ENCODE data around the gene LPXN.
A peak's percentile ranks its signal among the peaks of the same experiment; 100 is the strongest.

Gene LPXN

DNA sequence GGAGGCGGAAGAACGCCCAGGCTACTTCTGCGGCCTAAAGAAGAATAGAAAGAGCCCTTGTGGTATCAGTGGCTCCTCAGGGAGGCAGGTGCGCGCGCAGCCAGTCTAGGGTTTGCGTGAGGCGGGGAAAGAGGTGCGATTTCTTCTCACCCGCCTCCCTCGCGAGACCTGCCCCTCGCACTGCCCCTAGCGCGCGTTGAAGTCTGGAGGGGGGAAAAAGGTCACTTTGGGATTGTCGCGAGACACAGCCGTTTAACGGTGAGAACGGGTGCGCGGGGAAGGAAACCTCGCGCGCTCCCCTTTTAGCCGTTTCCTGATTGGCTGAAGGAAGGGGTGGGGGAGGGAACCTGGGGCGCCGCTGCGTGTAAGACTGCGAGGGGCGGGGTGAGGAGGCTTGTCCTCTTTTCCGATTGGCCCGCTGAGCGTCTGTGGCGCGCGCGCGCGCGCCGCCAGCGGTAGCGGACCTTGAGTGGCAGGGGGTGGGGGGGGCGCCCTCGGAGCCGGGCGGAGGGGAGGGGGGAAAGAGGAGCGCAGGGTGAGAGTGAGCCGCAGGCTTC is 3.1 kb upstream of the LPXN start, which contains the start of gene ZFP91:
Gene ZFP91 (plus strand): TSS at position 429 of the 557 bp plus-strand sequence. CDS start 219 bp downstream, outside the sequence.
- peak; percentile 95 to 96 for DNase-seq

GRCh38 chr11:58578136-58578634 is 2.5 kb upstream of the LPXN start:
- peak; percentile 89 to 92 for DNase-seq

DNA sequence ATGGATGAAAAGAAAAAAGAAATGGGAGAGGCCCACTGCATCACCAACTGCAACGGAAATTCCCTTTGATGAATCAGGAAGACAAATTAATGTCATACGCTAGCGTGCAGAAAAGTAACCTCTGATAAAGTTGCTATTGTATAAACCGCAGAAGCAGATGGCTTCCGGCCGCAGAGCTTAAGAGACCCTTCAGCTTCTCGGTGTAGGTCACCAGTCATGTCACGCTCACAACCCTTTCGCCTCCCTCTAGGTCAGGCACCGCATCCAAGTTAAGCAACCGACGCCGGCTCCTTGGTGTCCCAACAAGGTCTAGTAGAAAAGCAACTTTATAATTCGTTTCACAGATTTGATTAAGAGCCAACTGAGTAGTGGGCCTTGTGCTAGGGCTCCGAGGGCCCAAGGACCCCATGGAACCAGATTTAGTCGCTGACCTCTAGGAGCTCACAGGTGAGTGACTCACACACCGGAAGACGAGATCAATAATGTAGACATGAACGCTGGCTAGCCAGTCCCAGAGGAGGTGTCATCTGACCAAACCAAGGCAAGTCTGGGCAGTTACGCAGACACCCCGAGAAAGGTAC is 2.0 kb upstream of the LPXN start:
- peak; percentile 73 to 81 for DNase-seq

DNA sequence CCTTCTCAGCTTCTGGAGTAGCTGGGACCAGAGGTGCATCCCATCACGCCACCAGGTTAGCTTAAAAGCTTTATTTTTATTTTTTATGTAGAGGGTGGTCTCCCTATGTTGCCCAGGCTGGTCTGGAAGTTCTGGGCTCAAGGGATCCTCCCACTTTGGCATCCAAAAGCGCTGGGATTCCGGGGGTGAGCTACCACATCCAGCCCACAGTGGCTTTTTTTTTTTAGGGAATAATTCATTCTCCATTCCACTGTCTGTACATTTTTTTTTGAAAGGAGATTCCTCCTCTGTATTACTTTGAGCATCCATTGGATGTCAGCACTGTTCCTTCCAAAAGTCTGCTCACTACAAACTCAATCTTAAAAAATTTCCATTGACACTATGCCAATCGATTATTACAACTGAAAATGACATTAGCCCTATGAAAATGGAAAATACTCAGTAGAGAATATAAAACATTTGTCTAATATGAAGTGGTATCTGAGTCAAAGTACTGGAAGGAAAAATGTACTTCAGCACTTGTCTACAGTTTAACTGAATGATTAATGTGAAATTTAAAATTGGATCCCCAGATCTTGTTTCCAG is 1.3 kb upstream of the LPXN start:
- no peak for DNase-seq

DNA sequence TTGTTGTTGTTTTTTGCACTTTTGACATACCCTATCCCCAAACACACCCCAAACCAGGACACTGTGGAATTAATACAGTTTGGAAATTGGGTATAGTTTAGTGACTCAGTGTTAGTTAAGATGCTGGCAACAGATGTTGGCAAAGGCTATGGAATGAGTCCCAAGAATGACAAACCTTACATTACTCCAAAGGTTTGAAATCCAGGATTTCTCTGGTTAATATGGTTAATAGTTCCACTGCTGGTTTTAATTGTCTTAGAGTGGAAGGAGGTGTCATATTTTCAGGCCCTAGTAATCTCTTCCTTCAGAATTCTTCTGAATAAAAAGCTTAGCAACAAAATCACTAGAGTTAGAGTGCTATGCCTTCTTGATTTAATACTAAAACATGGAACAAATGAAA is 775 bp downstream of the LPXN start:
- DNase-seq, result no peak

DNA sequence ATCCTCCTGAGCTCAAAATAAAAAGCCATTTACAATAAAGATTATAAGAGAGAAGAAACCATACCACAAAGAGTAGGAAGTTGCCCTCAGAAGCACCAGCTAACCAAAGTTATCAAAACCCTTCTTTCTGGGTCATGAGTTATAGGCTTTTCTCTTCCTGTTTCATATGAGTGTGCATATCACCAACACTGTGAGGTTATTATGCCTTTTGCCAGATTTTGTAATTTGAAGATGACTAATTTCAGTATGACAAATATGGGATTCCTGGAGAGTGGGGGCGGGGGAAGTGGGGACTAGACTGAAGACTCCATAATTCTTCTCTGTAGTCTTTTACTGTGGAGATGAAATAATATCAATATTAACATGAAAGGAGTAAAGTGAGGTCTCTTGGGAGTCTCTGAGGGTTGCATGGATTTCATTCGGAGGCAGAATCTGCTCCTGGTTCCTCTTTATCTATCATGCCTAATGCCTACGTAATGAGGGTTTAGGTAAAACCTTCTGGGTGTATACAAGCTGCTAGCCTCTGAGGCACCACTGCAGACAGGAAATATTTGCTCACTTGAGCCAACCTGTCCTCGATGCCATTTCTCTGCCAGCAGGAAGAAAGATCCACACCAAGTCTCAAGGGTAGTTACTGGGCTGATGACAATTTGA is 2.1 kb downstream of the LPXN start:
- peak; percentile 75 to 82 for DNase-seq

GRCh38 chr11:58572906-58573305 is 2.8 kb downstream of the LPXN start:
- DNase-seq, result peak; percentile 20 to 29

DNA sequence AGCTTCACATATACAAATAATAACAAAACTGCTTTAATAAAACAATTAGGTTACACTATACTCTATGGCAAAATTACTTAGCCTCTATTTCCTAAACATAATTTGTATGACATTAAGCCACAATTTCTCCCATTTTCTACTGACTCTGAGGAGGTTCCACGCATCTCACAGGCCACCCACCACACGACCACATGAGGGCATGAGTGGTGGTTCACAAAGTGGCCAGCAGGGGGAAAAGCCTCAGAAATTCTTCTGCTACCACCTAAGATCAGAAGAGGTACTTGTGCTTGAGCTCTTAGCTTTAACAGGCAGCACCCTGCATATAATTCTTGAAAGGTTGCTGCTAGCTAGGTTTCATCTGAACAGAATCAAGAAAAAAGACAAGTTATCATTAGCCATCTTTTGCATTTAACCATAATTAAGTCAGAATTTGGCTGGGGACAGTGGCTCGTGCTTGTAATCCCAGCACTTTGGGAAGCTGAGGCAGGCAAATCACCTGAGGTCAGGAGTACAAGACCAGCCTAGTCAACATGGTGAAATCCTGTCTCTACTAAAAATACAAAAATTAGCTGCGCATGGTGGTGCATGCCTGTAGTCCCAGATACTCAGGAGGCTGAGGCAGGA is 7.7 kb downstream of the LPXN start:
- DNase-seq, result peak; percentile 78 to 81

DNA sequence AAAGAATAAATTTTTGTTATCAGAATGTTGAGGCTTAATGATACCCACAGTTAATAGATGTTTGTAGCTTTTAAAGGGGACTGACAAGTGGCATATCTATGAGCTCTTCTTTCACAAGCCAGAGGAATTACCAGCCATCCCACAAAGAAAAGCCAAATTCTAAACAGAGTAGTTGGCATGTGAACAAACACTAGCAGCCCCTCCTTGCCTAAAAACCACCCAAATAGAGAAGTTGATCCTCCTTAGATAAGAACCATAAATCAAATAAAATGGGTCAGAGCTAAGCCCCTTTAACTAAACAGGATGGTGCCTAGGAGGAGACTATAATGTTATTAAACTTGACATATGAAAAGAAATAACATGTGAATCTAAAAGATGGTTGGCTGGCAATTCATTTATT is 11.4 kb downstream of the LPXN start:
- DNase-seq, result no peak

GRCh38 chr11:58562375-58562800 is 13.3 kb downstream of the LPXN start:
- DNase-seq, result no peak

DNA sequence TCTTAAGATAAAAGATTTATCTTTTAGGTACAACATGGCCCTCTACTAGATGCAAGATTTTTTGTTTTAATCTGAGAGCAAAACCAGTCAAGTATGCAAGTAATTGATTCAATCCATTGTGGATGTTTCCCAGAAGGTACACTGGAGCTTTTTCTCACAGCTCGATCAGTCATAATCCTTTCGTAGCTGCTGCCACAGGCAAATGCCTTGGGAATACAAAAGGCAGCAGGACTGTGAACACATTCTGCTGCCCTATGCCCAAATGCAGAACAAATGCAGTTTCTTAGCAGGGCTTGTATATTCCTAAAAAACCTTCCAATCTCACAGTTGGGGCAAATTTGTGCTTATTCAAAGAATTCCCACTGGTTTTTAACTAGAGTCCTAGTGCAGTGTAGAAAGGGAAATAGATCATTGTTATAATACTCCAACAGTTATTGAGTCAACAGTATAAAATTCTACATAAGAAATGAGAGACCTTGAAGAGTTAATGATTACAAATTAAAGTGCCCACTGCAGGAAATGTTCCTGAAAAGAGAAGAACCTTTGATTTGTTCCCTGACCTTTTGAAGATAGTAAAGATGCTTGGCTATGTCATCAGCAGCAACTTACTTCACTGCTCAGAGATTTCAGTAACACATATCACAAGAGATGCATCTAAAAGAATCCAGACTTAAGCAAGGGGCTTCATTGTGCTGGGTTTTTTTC is 14.1 kb downstream of the LPXN start:
- DNase-seq, result no peak

GRCh38 chr11:58560842-58561241 is 14.8 kb downstream of the LPXN start:
- DNase-seq, result no peak

DNA sequence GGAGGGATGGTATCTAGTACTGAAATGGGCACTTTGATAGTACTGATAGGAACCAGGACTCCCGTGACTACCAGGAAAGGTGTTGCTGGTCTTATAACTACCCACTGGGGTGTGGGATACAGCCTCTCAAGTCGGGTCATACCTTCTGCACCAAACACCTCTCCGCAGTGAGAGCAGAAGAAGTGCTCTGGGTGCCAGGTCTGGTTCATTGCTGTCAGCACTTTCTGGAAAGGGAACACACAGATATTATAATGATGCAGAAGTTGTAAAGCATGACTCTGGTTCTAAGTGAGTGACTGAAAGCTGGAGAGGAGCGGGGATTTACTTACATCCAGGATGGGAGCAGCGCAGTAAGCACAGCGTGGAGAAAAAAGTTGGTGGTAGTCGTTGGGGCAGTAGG is 26.0 kb downstream of the LPXN start:
- no peak for DNase-seq

GRCh38 chr11:58546841-58547240 is 28.8 kb downstream of the LPXN start:
- DNase-seq, result no peak

GRCh38 chr11:58531865-58532341 is 43.8 kb downstream of the LPXN start:
- DNase-seq, result no peak

GRCh38 chr11:58530236-58530635 is 45.4 kb downstream of the LPXN start:
- no peak for DNase-seq

DNA sequence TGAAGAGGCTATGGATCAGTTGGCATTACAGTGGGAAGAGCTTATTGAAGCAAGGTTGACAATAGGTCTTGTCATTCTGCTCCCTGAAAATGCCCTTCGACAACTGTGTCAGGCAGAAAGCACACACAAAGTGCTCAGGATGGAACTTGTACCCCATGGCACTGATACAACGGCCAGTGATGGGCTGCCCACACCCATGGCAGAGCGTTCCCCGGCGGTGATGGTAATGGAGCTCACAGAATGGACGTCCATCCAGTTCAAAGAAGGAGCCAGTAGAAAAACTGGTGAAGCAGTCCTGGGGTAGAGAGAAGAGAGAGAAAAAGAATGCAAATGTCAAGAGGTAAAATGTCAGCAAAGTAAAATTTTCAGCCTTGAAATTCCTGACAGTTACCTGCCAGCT is 48.2 kb downstream of the LPXN start:
- no peak for DNase-seq

GRCh38 chr11:58526721-58527120 is 48.9 kb downstream of the LPXN start:
- DNase-seq, result no peak

DNA sequence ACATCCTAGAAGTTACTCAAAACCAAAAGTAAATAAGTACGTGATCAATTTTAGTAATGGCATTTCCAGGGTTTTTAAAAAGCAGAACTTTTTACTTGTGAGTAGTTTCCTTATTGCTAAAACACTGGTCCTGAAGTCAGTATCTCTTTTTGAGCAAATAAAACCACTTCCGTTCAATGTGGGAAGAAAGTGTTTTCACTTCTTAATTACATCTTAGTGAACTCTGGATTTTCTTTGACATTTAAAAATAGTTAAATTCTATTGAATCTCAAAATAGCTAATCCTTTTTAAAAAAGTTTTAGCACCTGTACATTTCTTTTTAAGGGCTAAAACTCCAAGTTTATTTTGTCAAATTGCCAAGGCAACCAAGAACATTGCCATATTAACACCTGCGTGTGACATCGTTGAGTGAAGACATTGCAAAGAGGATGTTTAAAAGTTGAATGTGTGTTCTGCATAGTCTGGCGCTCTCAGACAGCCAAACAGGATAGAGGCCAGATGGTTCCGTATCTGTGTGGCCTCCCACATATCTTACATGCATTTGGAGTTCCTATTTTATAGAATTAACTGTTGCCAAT is 50.5 kb downstream of the LPXN start:
- peak in 1 of 2 experiments; percentile 15 for DNase-seq

GRCh38 chr11:58524232-58525036 is 51.2 kb downstream of the LPXN start:
- DNase-seq, result peak; percentile 58 to 69

- no peak for DNase-seq
These were observed 61.8 kb downstream of the LPXN start for GRCh38 chr11:58513747-58514367.
